Adipose tissue (tissue), 3 donors: Measurements from ENCODE around the gene NUSAP1. TPM values are rescaled to one million over a fixed set of nuclear protein-coding genes. Genes with fewer than 3 reads are reported as not detected.
"Not testable (repeated sequence)": the region's sequence is repeated elsewhere in the genome, so short reads cannot be mapped to it uniquely, and the experiment has no call there.

Experiments
- H3K27ac ChIP-seq: one replicate; pipeline ENCODE4 v1.5.1; 2013; ENCODE audit warnings: low read depth, low read length
- WGBS, 3 donors: extraction: QIAGEN DNeasy Blood & Tissue Kit; methylation state at CpG; one replicate each; pipeline ENCODE4 v1.1.7; 2013; 5-methylcytosine and 5-hydroxymethylcytosine counted together
- polyA plus RNA-seq, 3 donors: library from polyadenylated mRNA; stranded (reverse); fragments of 200-250 nt; gene quantifications; one replicate each; pipeline ENCODE4 v1.2.3, GENCODE V29; 2013
- donor health status: healthy with polysubstance abuse.
- donor health status: Bipolar disorder and iron deficiency.
- donor health status: healthy.

NUSAP1 gene
- polyA plus RNA-seq, 3 donors = 0.95 to 2.0 (median 1.1) TPM

DNA sequence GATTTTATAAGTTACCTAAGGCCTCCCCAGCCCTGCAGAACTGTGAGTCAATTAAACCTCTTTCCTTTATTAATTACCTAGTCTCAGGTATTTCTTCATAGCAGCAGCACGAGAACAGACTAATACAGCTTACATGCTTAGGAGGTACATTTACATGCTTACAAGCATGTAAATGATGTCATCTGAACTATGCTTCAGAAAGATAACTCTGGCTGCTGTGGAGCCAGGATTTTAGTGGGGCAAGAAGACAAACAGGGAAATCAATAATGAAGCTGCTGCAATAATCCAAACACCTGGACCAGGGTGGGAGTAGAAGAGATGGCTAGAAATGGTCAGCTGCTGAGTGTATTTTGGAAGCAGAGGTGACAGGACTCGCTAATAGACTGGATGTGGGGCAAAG is 60.0 kb downstream of the NUSAP1 start:
- WGBS, 3 donors = 83 to 87% (median 86%) methylated on average over 2 of the region's 2 CpGs

DNA sequence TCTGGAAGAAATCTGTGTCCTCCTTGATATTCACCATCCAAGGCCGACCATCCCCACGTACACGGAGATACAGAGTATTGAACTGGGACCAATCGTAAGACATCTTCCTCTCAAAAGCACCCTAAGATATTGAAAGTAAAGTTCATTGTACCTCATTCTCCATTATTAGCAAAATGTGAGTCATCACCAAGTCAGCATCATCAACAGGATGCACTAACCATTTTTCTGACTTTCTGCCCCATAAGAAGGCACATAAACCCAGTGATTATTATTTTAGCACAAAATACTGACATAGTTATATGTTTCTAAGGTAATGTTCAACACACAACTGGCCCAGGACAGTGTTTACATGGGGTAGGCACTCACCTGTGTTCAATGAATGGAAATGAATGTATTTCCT is 62.2 kb downstream of the NUSAP1 start:
- WGBS, 3 donors = 96 to 99% (median 97%) methylated on average over 4 of the region's 4 CpGs

More for the DNA sequence above, 60.0 kb downstream of the NUSAP1 start:
- no peak overlapping the region for H3K27ac ChIP-seq

DNA sequence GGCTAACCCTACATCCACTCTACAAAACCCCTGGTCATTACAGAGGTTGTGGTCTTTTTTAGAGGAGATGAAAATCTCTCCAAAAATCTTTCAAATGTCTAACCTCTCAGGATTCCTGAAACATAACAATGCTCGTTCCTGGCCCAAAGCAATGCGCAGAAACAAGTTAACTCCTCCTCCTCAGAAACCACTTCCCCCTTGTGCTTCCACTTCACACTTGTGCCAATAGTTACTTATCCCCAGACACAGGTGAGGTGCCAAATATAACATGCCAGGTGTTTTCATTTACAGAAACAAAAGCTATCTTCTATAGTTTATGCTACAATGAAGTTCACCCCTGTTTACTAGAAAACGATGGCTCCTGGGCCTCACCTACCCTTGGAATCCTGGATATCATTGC is 63.4 kb downstream of the NUSAP1 start:
- no peak overlapping the region for H3K27ac ChIP-seq
- WGBS, 3 donors = 66 to 81% (median 68%) methylated on average over 3 of the region's 3 CpGs

More for the DNA sequence above, 62.2 kb downstream of the NUSAP1 start:
- no peak overlapping the region for H3K27ac ChIP-seq

- 2 to 10% (median 7%) methylated on average over 9 of the region's 9 CpGs for WGBS, 3 donors
- H3K27ac ChIP-seq = no peak overlapping the region
These were observed 69.2 kb downstream of the NUSAP1 start for GRCh38 chr15:41401904-41402267.

- H3K27ac ChIP-seq = no peak overlapping the region
- WGBS, 3 donors = 64 to 89% (median 73%) methylated on average over 5 of the region's 5 CpGs
These were observed 74.7 kb downstream of the NUSAP1 start for GRCh38 chr15:41407341-41407740.

DNA sequence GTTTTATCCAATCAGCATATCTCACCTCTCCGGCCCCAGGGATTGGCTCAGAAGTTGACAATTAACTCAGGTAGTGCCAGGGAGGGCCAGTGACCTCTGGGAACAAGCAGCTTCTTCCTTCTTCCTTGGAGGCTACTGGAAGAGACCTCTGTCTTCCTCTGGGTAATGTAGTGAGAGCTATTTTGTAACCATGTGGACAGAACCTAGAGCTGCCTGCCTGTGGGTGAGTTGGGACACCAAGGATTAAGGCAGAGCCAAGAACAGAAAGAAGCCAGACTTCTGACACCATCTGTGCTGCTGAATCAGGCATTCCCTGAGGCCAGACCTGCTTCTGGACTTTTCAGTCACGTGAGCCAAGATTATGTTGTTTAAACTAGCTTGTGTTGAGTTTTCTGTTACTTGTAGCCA is 75.6 kb downstream of the NUSAP1 start:
- 39 to 80% (median 71%) methylated on average over 2 of the region's 2 CpGs for WGBS, 3 donors
- no peak overlapping the region for H3K27ac ChIP-seq

GRCh38 chr15:41411031-41411430 is 78.3 kb downstream of the NUSAP1 start:
- WGBS, 3 donors = 82 to 89% (median 84%) methylated on average over 2 of the region's 2 CpGs
- H3K27ac ChIP-seq = no peak overlapping the region

- WGBS, 3 donors = 85 to 90% (median 88%) methylated on average over 3 of the region's 3 CpGs
- H3K27ac ChIP-seq = no peak overlapping the region
These were observed 78.8 kb downstream of the NUSAP1 start for GRCh38 chr15:41411441-41411840.

DNA sequence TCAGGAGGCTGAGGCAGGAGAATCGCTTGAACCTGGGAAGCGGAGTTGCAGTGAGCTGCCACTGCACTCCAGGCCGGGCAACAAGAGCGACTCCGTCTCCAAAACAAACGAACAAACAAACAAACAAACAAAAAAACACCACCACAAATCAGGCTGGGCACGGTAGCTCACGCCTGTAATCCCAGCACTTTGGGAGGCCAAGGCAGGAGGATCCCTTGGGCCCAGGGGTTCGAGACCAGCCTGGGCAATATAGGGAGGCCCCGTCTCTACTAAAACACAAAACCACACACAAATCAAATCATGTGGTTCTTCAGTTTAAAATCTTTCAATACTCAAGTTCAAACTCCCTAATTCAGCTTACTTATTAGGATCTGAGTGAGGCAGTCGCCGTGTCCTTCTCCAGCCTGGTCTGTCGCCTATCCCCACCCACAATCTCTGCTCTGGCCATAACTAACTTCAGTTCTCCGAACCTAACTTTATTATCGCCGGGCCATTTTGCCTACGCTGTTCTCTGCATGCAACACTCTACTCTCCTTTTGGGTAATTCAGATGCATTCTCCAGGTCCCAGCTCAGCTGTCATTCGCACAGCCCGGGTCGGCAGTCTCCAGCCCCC is 83.6 kb downstream of the NUSAP1 start:
- WGBS, 3 donors = 30 to 34% (median 33%) methylated on average over 20 of the region's 20 CpGs
- H3K27ac ChIP-seq = peak overlapping the region; percentile 67

DNA sequence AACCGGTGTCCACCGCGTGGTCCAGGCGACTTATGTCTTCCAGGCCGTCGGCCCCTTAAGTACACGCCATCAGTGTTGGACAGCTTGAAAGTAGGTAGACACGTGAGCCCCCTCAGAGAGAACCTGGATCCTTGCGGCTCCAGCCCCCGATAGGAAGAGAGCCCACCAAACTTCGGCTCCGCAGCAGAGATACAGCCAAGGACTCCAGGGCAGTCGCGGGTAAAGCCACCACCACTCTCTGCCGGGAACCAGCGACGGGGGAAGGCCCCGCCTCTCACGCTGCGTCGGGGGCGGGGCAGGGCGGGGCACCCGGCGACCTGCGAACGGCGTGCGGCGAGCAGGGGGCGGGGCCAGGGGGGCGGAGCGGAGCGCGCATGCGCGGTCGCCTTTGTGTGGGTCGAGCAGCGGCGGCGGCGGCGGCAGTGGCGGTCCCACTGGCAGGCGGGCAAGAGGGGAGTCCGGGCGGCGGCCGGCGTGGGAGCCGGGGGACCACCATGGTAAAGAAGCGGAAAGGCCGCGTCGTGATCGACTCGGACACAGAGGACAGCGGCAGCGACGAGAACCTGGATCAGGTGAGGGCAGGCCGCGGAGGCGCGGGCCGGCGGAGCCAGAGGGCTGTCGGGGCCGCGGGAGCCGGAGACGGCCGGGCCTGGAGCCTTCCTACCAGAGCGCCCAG is 84.2 kb downstream of the NUSAP1 start, which contains the start of gene RTF1:
RTF1 (plus strand) TSS at position 354 of the 676 bp plus-strand sequence; CDS start at position 375, 21 bp downstream.
- 0 to 1% (median 0%) methylated on average over 60 to 74 of the region's 74 CpGs for WGBS, 3 donors
- peak within 1 kb of the TSS; percentile 67 for H3K27ac ChIP-seq

DNA sequence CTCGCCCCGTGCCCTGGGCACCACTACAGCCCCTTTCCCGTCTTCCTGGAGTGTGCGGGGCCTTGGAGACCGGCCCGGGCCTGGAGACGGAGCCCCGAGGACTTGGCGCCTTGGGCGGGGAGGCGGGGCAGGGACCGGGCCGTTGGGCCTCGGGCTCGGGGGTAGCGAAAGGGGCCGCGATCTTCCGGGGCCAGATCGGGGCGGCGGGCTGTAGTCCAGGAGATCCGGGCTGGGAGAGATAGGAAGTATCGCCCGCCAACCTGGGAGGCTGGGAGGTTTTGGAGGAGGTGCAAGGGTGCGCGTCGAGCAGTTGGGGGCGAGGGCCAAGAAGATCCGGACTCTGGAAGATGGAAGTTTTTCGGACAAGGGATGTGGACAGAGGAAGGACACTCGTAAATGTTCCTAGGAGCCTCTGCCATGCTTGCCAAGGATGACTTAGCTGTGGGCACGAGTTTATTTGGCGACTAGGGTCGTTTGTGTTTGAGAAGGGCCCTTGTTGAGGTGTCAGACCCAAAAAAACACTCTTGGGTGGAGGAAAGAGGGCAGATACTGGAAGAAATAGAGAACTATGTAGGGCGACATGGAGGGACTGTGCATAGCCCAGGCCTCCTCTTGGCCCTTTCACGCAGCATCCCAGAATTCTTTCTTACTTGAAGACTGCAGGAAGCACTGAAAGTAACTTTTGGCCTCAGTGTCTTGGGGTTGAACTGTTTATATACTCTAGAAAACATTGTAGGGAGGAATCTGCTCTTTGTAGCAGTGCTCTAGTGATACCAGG is 84.9 kb downstream of the NUSAP1 start:
- no peak overlapping the region for H3K27ac ChIP-seq
- WGBS, 3 donors = 1% methylated on average over 37 of the region's 37 CpGs

- H3K27ac ChIP-seq = no peak overlapping the region
- 88 to 95% (median 94%) methylated on average over 7 of the region's 7 CpGs for WGBS, 3 donors
These were observed 91.4 kb downstream of the NUSAP1 start for GRCh38 chr15:41423979-41424659.

- WGBS, 3 donors = 96 to 98% (median 97%) methylated on average over 14 of the region's 14 CpGs
- H3K27ac ChIP-seq = no peak overlapping the region
These were observed 92.1 kb downstream of the NUSAP1 start for GRCh38 chr15:41424809-41425208.

DNA sequence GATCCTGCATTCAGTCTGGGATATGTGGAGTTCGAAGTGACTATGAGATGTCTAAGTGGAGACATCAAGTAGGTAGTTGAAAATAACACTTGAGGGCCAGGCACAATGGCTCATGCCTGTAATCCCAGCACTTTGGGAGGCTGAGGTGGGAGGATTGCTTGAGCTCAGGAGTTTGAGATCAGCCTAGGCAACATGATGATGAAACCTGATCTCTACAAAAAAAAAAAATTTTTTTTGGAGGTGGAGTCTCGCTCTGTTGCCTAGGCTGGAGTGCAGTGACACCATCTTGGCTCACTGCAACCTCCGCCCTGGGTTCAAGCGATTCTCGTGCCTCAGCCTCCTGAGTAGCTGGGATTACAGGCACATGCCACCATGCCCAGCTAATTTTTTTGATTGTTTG is 93.2 kb downstream of the NUSAP1 start:
- not testable (repeated sequence) for H3K27ac ChIP-seq
- WGBS, 3 donors = 91 to 96% (median 91%) methylated on average over 5 of the region's 5 CpGs

DNA sequence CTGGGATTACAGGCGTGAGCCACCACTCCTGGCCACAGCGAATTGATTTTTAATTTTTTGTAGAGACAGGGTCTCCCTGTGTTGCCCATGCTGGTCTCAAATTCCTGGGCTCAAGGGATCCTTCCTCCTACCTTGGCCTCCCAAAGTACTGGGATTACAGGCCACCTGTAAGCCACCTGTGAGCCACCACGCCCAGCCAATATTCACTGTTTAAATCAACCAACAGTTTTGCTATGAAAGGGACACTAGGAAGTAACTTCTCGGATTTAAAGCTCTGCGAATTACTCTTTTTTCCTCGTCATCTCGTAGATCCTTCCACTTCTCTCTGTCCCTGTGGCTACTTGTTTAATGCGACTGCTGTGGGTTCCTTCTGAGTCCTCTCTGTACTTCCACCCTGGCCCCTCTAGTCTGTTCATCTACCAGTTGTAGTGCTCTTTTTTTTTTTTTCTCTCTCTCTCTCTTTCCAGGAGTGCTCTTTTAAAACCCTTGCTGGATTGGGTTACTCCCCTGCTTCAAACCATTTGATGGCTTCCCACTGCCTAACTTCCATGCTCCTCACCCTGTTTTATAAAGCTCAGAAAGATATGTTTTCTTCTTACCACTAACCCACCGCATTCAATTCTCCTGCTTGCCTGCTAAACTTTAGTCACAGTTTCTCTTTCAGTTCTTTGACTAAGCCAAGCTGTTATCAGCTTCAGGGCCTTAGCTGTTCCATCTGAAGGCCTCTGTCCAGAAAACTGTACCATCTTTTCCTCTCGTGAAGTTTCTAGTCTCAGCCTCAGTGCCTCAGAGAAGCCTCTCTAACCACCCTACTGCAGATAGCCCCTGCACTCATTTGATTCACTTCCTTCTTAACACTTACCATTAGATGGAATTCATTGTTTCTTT is 96.6 kb downstream of the NUSAP1 start:
- WGBS, 3 donors = 87 to 93% (median 89%) methylated on average over 10 of the region's 10 CpGs
- no peak overlapping the region for H3K27ac ChIP-seq
